ENCODE results near the gene TRIM31. TPM values are rescaled to one million over a fixed set of nuclear protein-coding genes. Genes with fewer than 3 reads are reported as not detected.
"Not testable (repeated sequence)": the region's sequence is repeated elsewhere in the genome, so short reads cannot be mapped to it uniquely, and the experiment has no call there.

The TRIM31 gene
- total RNA-seq, 2 experiments from 2014 or later = not detected

DNA sequence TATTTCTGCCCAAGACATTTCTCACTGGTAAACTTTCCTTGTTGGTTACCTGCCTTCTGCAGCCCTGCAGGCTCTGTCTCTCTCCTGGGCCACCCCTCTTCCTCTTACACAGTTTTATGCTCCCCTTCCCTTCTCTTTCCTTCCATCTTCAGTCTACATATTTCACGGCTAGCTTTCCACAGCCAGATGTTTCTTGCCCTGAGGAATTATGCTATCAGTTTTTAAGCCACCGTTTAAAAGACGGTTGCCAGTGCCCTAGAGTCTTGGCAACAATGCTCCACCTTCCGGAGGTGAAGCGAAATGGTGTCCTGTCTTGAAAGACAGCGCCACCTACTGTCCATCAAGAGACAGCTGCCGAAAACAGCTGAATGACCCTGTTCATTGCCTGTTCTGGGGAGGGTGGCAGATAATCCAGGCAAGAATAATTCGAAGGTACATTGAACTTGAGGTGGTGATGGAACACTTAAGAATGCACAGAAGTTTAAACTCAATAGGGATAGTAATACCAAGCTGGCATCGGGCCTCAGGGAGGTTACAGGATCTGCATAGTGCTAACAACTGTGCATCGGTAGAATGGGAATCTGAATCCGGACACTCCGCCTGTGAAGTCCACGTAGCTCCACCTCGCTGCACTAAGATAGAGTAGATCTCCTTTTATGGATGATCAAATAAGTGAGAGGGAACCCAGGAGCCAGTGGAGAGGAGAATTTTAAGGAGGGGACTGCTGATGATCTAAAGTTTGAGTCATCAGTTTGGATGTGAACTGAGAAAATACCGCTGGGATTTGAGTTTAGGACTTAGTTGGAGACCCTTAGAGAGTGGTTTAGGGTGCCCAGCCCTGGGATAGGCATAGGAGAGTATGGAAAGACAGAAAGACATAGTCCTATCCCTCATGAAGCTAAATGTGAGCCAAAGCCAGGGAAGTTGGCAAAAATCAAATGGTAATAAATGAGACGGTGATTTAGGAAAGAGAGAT, 18.3 kb upstream of the TRIM31 start:
- peak; percentile 52 for DNase-seq
- no peak overlapping the region for H3K4me3 Mint-ChIP-seq
- peaks cover 15% of the 10 kb centered on the region for H3K4me1 Mint-ChIP-seq
- H3K27me3 Mint-ChIP-seq = peaks cover 70% of the 10 kb centered on the region
- H3K36me3 Mint-ChIP-seq = no peaks in the 10 kb centered on the region
- no peak overlapping the region for H3K27ac Mint-ChIP-seq
- H3K9me3 Mint-ChIP-seq = no peaks in the 10 kb centered on the region

- peaks cover 11% of the 10 kb centered on the region for H3K4me1 Mint-ChIP-seq
- peaks cover 76% of the 10 kb centered on the region for H3K27me3 Mint-ChIP-seq
- no peak for DNase-seq
- H3K27ac Mint-ChIP-seq = no peak overlapping the region
- no peak overlapping the region for H3K4me3 Mint-ChIP-seq
- H3K9me3 Mint-ChIP-seq = no peaks in the 10 kb centered on the region
- no peaks in the 10 kb centered on the region for H3K36me3 Mint-ChIP-seq
These were observed 17.3 kb upstream of the TRIM31 start for GRCh38 chr6:30130179-30130679.

DNA sequence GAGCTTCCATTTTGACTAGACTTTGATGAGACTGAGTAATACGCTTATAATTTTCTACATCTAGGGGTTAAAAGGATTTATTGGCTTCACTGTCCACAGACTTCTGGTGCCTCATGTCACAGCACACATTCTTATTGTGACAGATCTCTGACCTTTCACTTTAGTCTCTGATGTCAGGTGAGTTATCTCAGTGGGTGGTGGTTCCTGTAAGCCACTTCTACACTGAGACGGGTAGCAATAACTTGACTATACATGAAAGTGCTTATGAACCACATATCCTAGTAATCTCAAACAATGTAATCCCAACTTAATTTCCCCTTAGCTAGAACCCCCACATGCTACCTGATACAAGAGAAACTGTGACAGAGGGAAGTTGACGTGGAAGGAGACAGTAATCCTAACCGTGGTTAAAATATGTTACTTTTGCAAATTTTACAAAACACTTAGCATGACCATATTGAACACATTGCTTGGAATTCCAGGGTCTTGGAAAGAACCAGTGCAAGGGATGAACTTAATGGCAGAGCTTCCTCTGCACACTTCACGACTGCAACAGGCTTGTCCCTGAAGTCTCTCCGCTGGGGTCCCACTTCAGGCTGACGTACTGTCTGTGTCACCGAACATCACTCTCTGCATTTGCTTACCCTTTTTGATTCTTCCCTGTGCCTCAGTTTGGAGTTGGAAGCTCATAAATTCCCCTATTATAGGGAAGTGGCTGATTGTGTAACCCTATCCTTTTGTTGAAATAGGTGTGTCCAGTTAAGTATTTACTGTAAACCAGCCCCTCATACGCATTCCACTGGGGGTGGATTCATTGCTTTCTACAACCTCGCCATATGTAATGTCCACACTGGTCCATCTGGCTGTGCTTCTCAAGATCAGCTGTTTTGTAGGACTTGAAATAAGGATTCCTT, 16.6 kb upstream of the TRIM31 start:
- Mint-ChIP-seq H3K4me1 (peaks cover 11% of the 10 kb centered on the region), H3K9me3 (no peaks in the 10 kb centered on the region), H3K27ac (no peak overlapping the region), H3K36me3 (no peaks in the 10 kb centered on the region), H3K4me3 (no peak overlapping the region), H3K27me3 (peaks cover 78% of the 10 kb centered on the region)
- DNase-seq = no peak

DNA sequence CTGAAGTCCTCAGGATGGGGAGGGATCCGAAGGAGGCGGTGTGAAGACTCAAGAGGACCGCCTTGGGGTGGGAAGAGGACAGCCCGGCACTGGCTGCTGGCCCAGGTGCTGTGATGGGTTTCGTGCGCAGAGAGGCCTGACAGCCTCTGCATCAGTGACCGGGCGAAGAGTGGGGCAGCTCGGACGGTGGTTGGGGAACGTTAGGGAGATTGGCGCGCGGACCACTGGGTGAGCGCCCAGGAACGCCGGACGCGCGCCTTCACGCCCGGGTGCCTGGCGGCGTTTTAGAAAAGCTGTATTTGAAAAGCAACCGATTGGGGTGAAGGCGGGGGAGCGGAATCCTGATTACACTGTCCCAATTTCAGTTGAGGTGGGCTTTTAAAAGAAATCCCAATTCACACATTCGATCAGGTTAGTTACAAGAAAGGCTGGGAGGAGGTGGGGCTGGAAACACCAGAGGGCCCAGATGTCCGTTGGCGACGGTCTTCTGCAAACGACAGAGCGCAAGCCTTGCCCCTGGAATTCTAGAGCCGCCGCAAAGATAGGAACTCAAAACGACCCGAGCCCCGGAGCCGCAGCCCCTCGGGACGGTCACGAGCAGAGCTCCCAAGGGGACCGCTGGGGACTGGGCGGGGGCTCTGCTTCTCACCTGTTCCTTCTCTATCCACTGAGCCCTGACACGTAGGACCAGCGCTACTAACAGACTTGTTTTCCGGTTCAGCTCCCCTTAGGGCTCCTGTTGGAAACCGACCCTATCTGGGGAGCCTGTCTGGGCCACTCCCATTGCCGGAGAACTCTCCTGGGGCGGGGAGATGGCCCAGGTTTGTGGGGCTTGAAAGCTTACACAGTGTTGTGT, 14.6 kb upstream of the TRIM31 start:
- peaks cover 74% of the 10 kb centered on the region for H3K27me3 Mint-ChIP-seq
- no peak for DNase-seq
- no peaks in the 10 kb centered on the region for H3K36me3 Mint-ChIP-seq
- no peak overlapping the region for H3K4me3 Mint-ChIP-seq
- H3K27ac Mint-ChIP-seq = no peak overlapping the region
- no peaks in the 10 kb centered on the region for H3K9me3 Mint-ChIP-seq
- peaks cover 11% of the 10 kb centered on the region for H3K4me1 Mint-ChIP-seq

DNA sequence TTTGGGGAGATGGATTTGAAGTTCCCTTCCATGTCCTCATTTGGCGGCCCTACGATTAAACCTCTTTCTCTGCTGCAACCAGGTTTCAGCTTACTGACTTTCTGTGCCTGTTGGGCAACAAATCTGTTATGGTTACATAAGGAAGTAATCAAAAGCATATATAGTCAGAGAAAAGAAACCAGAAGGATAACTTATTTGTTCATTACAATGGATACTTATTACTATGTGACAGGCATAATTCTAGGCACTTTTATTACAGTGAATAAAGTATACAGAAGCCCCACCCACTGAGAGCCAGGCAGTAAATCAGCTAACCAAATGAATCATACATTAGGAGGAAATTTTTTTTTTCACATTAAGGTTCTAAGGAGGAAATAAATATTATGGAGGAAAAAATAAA, 9.6 kb upstream of the TRIM31 start:
- Mint-ChIP-seq H3K4me1 (no peaks in the 10 kb centered on the region), H3K36me3 (no peaks in the 10 kb centered on the region), H3K4me3 (no peak overlapping the region), H3K9me3 (no peaks in the 10 kb centered on the region), H3K27ac (no peak overlapping the region), H3K27me3 (peaks cover 47% of the 10 kb centered on the region)
- DNase-seq = no peak

GRCh38 chr6:30121446-30122366, 8.8 kb upstream of the TRIM31 start:
- no peak overlapping the region for H3K27ac Mint-ChIP-seq

GRCh38 chr6:30118691-30119090, 5.8 kb upstream of the TRIM31 start:
- H3K4me1 Mint-ChIP-seq, H3K27ac Mint-ChIP-seq: not testable (repeated sequence)
- H3K27me3 Mint-ChIP-seq = peaks cover 48% of the 10 kb centered on the region

More at GRCh38 chr6:30121446-30122366, 8.8 kb upstream of the TRIM31 start:
- Mint-ChIP-seq H3K27me3 (peaks cover 42% of the 10 kb centered on the region), H3K4me3 (no peak overlapping the region), H3K9me3 (no peaks in the 10 kb centered on the region), H3K36me3 (no peaks in the 10 kb centered on the region), H3K4me1 (no peaks in the 10 kb centered on the region)
- DNase-seq = no peak

GRCh38 chr6:30116724-30117123, 3.8 kb upstream of the TRIM31 start:
- peaks cover 57% of the 10 kb centered on the region for H3K27me3 Mint-ChIP-seq
- no peak overlapping the region for H3K4me3 Mint-ChIP-seq
- peaks cover 10% of the 10 kb centered on the region for H3K4me1 Mint-ChIP-seq
- H3K27ac Mint-ChIP-seq = no peak overlapping the region
- no peaks in the 10 kb centered on the region for H3K36me3 Mint-ChIP-seq
- no peak for DNase-seq
- H3K9me3 Mint-ChIP-seq = no peaks in the 10 kb centered on the region

More at GRCh38 chr6:30118691-30119090, 5.8 kb upstream of the TRIM31 start:
- H3K9me3 Mint-ChIP-seq, DNase-seq, H3K36me3 Mint-ChIP-seq, H3K4me3 Mint-ChIP-seq: not testable (repeated sequence)

DNA sequence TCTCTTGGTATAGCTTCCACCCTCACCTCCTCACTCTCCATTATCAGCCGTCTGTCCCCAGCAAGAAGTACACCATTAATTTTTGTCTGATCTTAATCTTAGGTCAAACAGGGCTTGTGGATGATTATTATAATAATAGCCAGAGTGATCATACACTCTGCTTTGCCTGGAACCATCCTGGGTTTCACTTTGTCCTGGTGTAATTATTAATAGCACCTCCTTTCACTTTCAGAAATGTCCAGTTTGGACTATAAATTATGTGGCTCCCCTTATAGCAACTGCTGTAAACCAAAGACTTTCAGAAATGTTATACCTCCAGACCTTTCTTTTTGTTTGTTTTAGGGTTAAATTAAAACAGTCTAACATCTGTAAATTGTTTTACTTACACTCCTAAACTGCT, 951 bp upstream of the TRIM31 start:
- Mint-ChIP-seq H3K36me3 (no peaks in the 10 kb centered on the region), H3K4me1 (peaks cover 10% of the 10 kb centered on the region), H3K4me3 (no peak overlapping the region), H3K9me3 (no peaks in the 10 kb centered on the region), H3K27ac (no peak overlapping the region), H3K27me3 (peaks cover 71% of the 10 kb centered on the region)
- no peak for DNase-seq

GRCh38 chr6:30112402-30112994, 392 bp downstream of the TRIM31 start:
- Mint-ChIP-seq H3K36me3 (no peaks in the 10 kb centered on the region), H3K9me3 (no peaks in the 10 kb centered on the region), H3K27me3 (peaks cover 74% of the 10 kb centered on the region), H3K4me1 (peaks cover 10% of the 10 kb centered on the region), H3K4me3 (no peak overlapping the region), H3K27ac (no peak overlapping the region)
- no peak for DNase-seq

DNA sequence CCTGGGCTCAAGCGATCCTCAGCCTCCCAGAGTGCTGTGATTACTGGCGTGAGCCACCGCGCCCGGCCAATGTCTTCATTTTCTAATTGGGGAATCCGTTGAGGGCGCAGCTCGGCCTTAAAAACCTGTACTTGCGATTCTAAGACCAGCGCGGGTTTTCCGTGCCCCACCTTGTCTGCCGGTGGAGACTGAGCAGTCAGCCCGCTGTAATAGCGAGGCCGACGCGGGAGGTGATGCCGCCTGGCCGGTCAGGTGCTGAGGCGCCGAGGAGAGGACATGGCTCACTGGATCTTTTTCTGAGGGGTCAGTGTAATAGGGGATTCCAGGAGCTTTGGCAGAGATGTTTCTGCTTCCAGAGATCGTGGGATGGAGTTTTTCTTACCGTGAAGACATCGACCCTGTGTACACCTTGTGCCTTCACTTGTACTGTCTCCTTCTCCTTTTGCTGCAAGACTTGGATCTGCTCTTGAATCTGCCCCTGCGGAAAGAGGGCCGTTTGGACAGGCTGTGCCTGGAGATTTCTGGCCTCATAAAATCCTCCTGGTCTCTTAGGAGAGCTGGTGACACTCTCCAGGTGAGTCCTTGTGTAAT, 1.5 kb downstream of the TRIM31 start:
- Mint-ChIP-seq H3K36me3 (no peaks in the 10 kb centered on the region), H3K27me3 (peaks cover 79% of the 10 kb centered on the region), H3K27ac (no peak overlapping the region), H3K4me1 (peaks cover 10% of the 10 kb centered on the region), H3K4me3 (no peak overlapping the region), H3K9me3 (no peaks in the 10 kb centered on the region)
- no peak for DNase-seq

- H3K4me1 Mint-ChIP-seq = peaks cover 31% of the 10 kb centered on the region
- H3K36me3 Mint-ChIP-seq = no peaks in the 10 kb centered on the region
- no peaks in the 10 kb centered on the region for H3K9me3 Mint-ChIP-seq
- H3K4me3 Mint-ChIP-seq = no peak overlapping the region
- peaks cover 70% of the 10 kb centered on the region for H3K27me3 Mint-ChIP-seq
- no peak overlapping the region for H3K27ac Mint-ChIP-seq
- no peak for DNase-seq
These were observed 8.2 kb downstream of the TRIM31 start for GRCh38 chr6:30104661-30105060.

DNA sequence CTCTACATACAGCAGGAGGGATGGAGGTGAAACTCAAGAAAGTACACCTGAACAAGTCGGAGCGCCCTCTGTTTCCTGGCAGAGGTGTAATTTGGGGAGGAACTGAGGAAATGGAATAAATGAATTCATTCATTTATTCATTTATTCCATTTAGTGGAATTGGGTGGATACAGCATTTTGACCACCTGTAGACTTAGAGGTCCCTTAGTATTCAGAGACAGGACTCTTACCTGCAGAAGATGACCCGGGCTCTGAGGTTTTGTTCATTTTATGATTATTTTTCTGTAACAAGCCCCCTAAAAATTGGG, 9.1 kb downstream of the TRIM31 start:
- Mint-ChIP-seq H3K4me1 (peaks cover 32% of the 10 kb centered on the region), H3K36me3 (no peaks in the 10 kb centered on the region), H3K9me3 (no peaks in the 10 kb centered on the region), H3K27ac (no peak overlapping the region), H3K4me3 (peak overlapping the region; percentile 80), H3K27me3 (peaks cover 74% of the 10 kb centered on the region)
- no peak for DNase-seq
